CD4-positive, alpha-beta T cell treated with Interleukin-15 for 4 hours (primary cell): ENCODE data around the gene CHSY3.

Experiments
- DNase-seq: peaks from one replicate; pipeline ENCODE4 v3.0.0-alpha.2; 2020; ENCODE audit warnings: low spot score

The CHSY3 gene

GRCh38 chr5:130096483-130096882 lies 192.2 kb downstream of the CHSY3 start:
- no peak for DNase-seq

- DNase-seq, result no peak
These were observed 194.7 kb downstream of the CHSY3 start for GRCh38 chr5:130099008-130099407.

- no peak for DNase-seq
These were observed 198.1 kb downstream of the CHSY3 start for GRCh38 chr5:130102375-130102774.

- DNase-seq, result no peak
These were observed 198.7 kb downstream of the CHSY3 start for GRCh38 chr5:130102960-130103359.

GRCh38 chr5:130104895-130105688 lies 200.8 kb downstream of the CHSY3 start:
- DNase-seq, result no peak

GRCh38 chr5:130106480-130106879 lies 202.2 kb downstream of the CHSY3 start:
- DNase-seq, result no peak

GRCh38 chr5:130109152-130109551 lies 204.9 kb downstream of the CHSY3 start:
- no peak for DNase-seq

GRCh38 chr5:130110328-130110727 lies 206.1 kb downstream of the CHSY3 start:
- no peak for DNase-seq

GRCh38 chr5:130111746-130112145 lies 207.5 kb downstream of the CHSY3 start:
- DNase-seq, result no peak

GRCh38 chr5:130112246-130112645 lies 208.0 kb downstream of the CHSY3 start:
- no peak for DNase-seq

GRCh38 chr5:130115686-130116085 lies 211.4 kb downstream of the CHSY3 start:
- no peak for DNase-seq

GRCh38 chr5:130116462-130116861 lies 212.2 kb downstream of the CHSY3 start:
- no peak for DNase-seq

GRCh38 chr5:130116972-130117371 lies 212.7 kb downstream of the CHSY3 start:
- DNase-seq, result no peak

- no peak for DNase-seq
These were observed 222.5 kb downstream of the CHSY3 start for GRCh38 chr5:130126746-130127145.

GRCh38 chr5:130135506-130135905 lies 231.2 kb downstream of the CHSY3 start:
- no peak for DNase-seq

- DNase-seq, result no peak
These were observed 232.0 kb downstream of the CHSY3 start for GRCh38 chr5:130136300-130136699.

- DNase-seq, result no peak
These were observed 233.4 kb downstream of the CHSY3 start for GRCh38 chr5:130137681-130138080.

- DNase-seq, result no peak
These were observed 234.3 kb downstream of the CHSY3 start for GRCh38 chr5:130138406-130139045.

- no peak for DNase-seq
These were observed 237.5 kb downstream of the CHSY3 start for GRCh38 chr5:130141659-130142320.

GRCh38 chr5:130151239-130151638 lies 247.0 kb downstream of the CHSY3 start:
- DNase-seq, result no peak

- DNase-seq, result no peak
These were observed 251.2 kb downstream of the CHSY3 start for GRCh38 chr5:130155345-130156011.

- no peak for DNase-seq
These were observed 253.8 kb downstream of the CHSY3 start for GRCh38 chr5:130158036-130158435.

- no peak for DNase-seq
These were observed 255.7 kb downstream of the CHSY3 start for GRCh38 chr5:130159968-130160367.
